GM12801 (cell line): Measurements from ENCODE around the gene PCED1A.

Experiments used
- TF ChIP-seq, protein P1 (sequence below): IDR thresholded peaks from one replicate; pipeline ENCODE4 v1.5.1; 2011; ENCODE audit warnings: control low read depth; ENCODE audit not compliant: insufficient read length; ENCODE audit errors: extremely low read depth

PCED1A gene

DNA sequence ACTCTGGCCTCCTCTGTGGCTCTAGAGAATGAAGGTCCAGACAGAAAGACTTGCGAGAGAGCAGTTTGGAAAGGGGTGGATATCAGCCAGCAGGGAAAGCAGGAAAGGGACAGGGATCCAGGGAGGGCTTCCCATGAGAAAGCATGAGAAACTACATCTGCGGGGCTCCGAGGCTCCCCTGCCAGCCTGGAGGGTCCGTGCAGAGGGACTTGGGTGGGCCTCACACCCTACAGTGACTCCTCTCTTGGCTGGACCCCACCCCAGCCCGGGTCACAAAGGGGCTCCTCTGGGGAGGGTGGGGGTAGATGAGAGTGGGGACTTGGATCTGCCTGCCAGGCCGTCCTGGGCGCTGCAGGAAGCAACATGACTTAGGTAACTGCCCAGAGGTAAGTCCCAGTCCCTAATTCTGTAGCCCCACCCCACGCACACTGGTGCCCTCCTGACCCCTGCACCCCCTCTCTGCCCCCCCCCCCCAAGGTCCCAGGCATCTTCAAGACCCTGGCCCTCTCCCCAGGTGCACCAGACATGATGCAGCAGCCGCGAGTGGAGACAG lies 24.3 kb downstream of the PCED1A start, which contains the start of gene TMEM239:
TMEM239 (plus strand) TSS at position 335 of the 553 bp plus-strand sequence; CDS start at position 526, 191 bp downstream.
- TF ChIP-seq, protein P1, sequence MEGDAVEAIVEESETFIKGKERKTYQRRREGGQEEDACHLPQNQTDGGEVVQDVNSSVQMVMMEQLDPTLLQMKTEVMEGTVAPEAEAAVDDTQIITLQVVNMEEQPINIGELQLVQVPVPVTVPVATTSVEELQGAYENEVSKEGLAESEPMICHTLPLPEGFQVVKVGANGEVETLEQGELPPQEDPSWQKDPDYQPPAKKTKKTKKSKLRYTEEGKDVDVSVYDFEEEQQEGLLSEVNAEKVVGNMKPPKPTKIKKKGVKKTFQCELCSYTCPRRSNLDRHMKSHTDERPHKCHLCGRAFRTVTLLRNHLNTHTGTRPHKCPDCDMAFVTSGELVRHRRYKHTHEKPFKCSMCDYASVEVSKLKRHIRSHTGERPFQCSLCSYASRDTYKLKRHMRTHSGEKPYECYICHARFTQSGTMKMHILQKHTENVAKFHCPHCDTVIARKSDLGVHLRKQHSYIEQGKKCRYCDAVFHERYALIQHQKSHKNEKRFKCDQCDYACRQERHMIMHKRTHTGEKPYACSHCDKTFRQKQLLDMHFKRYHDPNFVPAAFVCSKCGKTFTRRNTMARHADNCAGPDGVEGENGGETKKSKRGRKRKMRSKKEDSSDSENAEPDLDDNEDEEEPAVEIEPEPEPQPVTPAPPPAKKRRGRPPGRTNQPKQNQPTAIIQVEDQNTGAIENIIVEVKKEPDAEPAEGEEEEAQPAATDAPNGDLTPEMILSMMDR, result no peak

DNA sequence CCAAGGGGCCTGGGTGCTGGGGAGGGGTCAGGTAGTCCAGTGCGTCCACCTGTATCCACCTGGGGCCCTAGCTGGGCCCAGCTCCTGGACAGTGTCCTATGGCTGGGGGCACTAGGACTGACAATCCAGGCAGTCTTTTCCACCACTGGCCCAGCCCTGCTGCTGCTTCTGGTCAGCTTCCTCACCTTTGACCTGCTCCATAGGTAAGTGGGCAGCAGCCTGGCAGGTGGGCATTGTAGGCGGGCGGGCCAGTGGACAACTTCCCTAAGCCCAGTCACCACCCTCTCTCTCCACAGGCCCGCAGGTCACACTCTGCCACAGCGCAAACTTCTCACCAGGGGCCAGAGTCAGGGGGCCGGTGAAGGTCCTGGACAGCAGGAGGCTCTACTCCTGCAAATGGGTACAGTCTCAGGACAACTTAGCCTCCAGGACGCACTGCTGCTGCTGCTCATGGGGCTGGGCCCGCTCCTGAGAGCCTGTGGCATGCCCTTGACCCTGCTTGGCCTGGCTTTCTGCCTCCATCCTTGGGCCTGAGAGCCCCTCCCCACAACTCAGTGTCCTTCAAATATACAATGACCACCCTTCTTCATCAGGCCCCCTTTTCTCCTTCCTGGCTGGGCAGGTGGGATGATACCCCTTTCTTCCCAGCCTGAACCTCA lies 25.1 kb downstream of the PCED1A start:
- TF ChIP-seq, protein P1, result no peak

DNA sequence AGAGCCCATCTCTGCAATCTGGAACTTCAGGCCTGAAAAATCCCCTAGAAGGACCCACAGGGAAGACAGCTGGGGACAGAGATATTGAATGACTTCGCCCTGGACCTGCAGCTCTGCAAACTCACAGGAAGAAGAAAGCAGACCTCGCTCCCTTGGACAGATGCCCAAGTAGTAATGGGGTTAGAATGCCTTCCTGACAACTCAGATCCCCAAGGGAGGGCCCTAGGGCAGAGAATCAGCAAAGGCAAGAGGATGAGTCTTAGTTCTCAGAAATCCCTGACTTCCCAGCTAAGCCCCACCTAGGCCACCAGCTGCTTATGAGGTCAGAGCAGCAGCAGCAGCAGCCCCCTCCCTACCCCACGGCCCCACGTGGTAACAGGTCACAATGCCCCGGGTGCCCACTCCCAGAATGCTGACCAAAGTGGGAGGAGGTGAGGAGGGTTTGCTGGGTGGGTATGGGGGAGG lies 25.8 kb downstream of the PCED1A start, which contains the start of gene C20orf141:
C20orf141 (plus strand) TSS at position 401 of the 465 bp plus-strand sequence. CDS start 198 bp downstream, outside the sequence.
- TF ChIP-seq, protein P1, result no peak

DNA sequence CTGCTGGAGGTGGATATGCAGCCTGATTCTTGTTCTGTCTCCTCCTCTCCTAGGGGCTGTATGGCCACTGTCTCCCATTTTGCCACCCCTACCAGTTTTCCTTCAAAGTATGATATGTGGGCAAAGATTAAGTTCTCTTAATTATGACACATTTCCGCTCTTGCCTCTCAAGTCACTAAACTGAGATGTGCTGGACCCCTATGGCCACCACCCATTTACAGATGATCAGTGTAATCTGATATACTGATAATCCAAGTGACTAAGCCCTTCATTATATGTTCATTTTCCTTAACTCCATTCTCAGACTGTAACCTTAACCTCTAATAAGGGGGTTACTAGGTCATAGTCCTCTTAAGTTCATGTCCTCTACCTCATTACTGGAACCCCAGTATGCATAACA lies 26.4 kb downstream of the PCED1A start:
- TF ChIP-seq, protein P1, result no peak

DNA sequence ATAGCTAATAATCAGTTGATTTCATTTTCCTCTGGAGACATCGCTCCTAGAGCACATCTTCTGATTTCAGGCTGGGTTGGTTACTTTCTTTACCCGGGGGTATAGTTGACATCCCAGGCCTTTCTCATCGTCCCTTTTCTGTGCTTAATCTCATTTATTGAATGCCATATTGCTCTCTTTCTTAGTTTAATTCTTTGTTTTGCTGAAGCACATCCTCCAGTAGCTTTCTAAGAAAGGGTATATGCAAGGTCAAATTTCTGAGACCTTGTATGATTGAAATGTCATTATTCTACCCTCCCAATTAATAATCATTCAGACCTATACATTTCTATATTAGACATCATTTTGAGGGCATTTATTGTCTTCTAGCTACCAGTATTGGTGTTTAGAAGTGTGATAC lies 28.3 kb downstream of the PCED1A start:
- TF ChIP-seq, protein P1, result no peak

DNA sequence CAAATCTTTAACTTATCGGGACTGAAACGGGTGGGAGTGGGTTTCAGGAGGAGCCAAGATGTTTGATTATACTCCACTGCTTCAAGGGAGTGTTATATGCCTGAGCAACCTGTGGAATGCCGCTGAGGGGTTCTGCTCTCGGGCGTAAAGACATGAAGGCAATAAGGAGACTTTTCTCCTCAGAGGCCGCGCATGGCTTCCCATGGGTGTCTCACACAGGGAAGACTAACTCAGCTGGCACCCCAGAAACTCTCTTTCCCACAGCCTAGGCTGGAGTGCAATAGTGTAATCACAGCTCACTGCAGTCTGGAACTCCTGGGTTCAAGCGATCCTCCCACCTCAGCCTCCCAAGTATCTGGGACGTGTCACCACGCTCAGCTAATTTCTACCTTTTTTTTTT lies 30.8 kb downstream of the PCED1A start:
- TF ChIP-seq, protein P1, result no peak

DNA sequence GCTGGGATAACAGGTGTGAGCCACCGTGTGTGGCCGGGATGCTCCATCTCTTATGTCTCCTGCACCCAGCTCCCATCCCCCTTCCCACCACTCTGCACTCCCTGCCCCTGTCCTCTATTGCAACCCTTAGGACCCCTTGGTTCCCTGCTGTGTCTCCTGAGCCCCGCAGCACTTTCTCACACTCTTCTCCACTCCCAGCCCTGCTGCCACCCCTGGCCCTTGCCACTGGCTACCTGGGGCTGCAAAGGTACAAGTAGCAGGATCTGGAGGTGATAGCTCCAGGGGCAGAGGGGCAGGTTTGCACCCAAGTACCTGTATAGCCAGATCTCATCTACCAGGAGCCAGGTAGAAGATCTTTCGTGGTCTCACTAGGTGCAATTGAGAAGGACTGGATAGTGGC lies 33.4 kb downstream of the PCED1A start:
- TF ChIP-seq, protein P1, result no peak
